Sigmoid colon (tissue), 4 donors: ENCODE results near the gene IRF2BPL.

Experiments
- CTCF ChIP-seq, 4 experiments: fragments of 450-650 bp in 3 of 4; fragments of 200-600 bp in 1 of 4; IDR thresholded peaks; one replicate each; pipeline ENCODE4 v1.5.1; 2016 to 2019; ENCODE audit warnings: antibody characterized with exemption in 4 of 4, mild to moderate bottlenecking in 3 of 4, moderate library complexity in 2 of 4
- EP300 ChIP-seq, 4 donors: sonication (generic); formaldehyde crosslinking; IDR thresholded peaks; one replicate each; pipeline ENCODE4 v1.6.1; 2017; ENCODE audit warnings: antibody characterized with exemption in 4 of 4
- POLR2A ChIP-seq, 2 donors: fragments of 450-650 bp; IDR thresholded peaks; one replicate each; pipeline ENCODE4 v1.6.1; 2016; ENCODE audit warnings: antibody characterized with exemption in 2 of 2, mild to moderate bottlenecking in 2 of 2, moderate library complexity in 2 of 2
- POLR2AphosphoS5 ChIP-seq, 4 donors: sonication (generic); formaldehyde crosslinking; IDR thresholded peaks; one replicate each; pipeline ENCODE4 v1.6.1; 2017; ENCODE audit warnings: antibody characterized with exemption in 4 of 4

- no peak for TF ChIP-seq CTCF (IDR thresholded peaks at IDR 0.05)
- no peak for TF ChIP-seq POLR2AphosphoS5 (IDR thresholded peaks at IDR 0.05)
- no peak for TF ChIP-seq POLR2A (IDR thresholded peaks at IDR 0.05)
- no peak for TF ChIP-seq EP300 (IDR thresholded peaks at IDR 0.05)
Measured at GRCh38 chr14:77064521-77065178, 36.1 kb upstream of the IRF2BPL start.
